ENCODE data around the gene MAMDC4.
"Not testable (repeated sequence)": the region's sequence is repeated elsewhere in the genome, so short reads cannot be mapped to it uniquely, and the experiment has no call there.

MAMDC4 gene

GRCh38 chr9:136842380-136842948 lies 9.7 kb upstream of the MAMDC4 start, which contains the start of gene AJM1 (continued):
- peak; percentile 50 for TF ChIP-seq ZBTB26 (tag by site-specific recombination; optimal IDR thresholded peaks at IDR 0.05)
- TF ChIP-seq KLF1 (tag by site-specific recombination; IDR thresholded peaks at IDR 0.05) = peak; percentile 86
- peak; percentile 31 for TF ChIP-seq PRDM10 (tag by site-specific recombination; IDR thresholded peaks at IDR 0.05)
- peak; percentile 83 for TF ChIP-seq ZNF600 (tag by site-specific recombination; IDR thresholded peaks at IDR 0.05)
- peak; percentile 72; the same call in 1 of the 2 replicates for TF ChIP-seq KLF17 (tag by site-specific recombination; IDR thresholded peaks at IDR 0.05)
- TF ChIP-seq SP7 (tag by site-specific recombination; IDR thresholded peaks at IDR 0.05) = peak; percentile 38
- TF ChIP-seq EGR2 (tag by site-specific recombination; IDR thresholded peaks at IDR 0.05; ENCODE audit: low read depth) = peak; percentile 37; the same call in 1 of the 2 replicates
- 0 out of 2 replicates have a peak, but pooled peaks have one; percentile 32 for TF ChIP-seq MZF1 (tag by site-specific recombination; IDR thresholded peaks at IDR 0.05; ENCODE audit: borderline replicate concordance)
- TF ChIP-seq ZNF629 (tag by site-specific recombination; IDR thresholded peaks at IDR 0.05) = peak; percentile 29; the same call in 1 of the 2 replicates
- TF ChIP-seq GLIS2 (tag by site-specific recombination; IDR thresholded peaks at IDR 0.05) = peak; percentile 77
- peak; percentile 66; the same call in 1 of the 2 replicates for TF ChIP-seq ZFP37 (tag by site-specific recombination; IDR thresholded peaks at IDR 0.05)
- peak; percentile 91 for TF ChIP-seq PATZ1 (tag by site-specific recombination; IDR thresholded peaks at IDR 0.05)
- TF ChIP-seq ZBTB17 (tag by site-specific recombination; IDR thresholded peaks at IDR 0.05) = peak; percentile 80
- peak; percentile 41; the same call in 1 of the 2 replicates for TF ChIP-seq ZFHX2 (tag by site-specific recombination; conservative IDR thresholded peaks at IDR 0.05)
- TF ChIP-seq ZNF324 (tag by site-specific recombination; IDR thresholded peaks at IDR 0.05) = peak; percentile 63

- POLR2A ChIA-PET = interaction anchor here (0.6 to 3.7 kb wide), 5 partner anchors 36 to 59 kb away, joined by 3 to 17 read pairs (median 10); partner anchors contain the start of genes RABL6 and TRAF2
- not testable (repeated sequence) for H3K4me3 ChIP-seq (ENCODE audit: low read depth, low read length); H3K4me1 ChIP-seq (ENCODE audit: control insufficient read depth, insufficient read depth, low read length); H3K27ac ChIP-seq (ENCODE audit: extremely low read depth, low read depth, low read length); H3K9me3 ChIP-seq (ENCODE audit: control insufficient read depth, insufficient read depth, low read depth, low read length)
- CTCF ChIA-PET = interaction anchor here (0.6 to 3.6 kb wide), 26 partner anchors 11 to 1406 kb away, joined by 3 to 27 read pairs (median 4); partner anchors contain the start of gene LCN15
- peaks cover 0 to 25% of the 10 kb centered on the region in 2 experiments; a peak in 1 of 3 replicates for H3K36me3 ChIP-seq (ENCODE audit: control insufficient read depth in 2 of 2, insufficient read depth in 1 of 2, low read length in 2 of 2)
- TF ChIP-seq ZNF335 (tag by site-specific recombination; conservative IDR thresholded peaks at IDR 0.05) (0 out of 2 replicates have a peak, but pooled peaks have one; percentile 19), GLIS1 (tag by site-specific recombination; IDR thresholded peaks at IDR 0.05) (peak; percentile 79), GLIS2 (tag by site-specific recombination; IDR thresholded peaks at IDR 0.05) (peak; percentile 62), KLF8 (tag by site-specific recombination; IDR thresholded peaks at IDR 0.05) (peak; percentile 13; the same call in 1 of the 2 replicates)
Measured at GRCh38 chr9:136843159-136843800, 8.9 kb upstream of the MAMDC4 start.
